Activated T-cell treated with anti-CD3 and anti-CD28 coated beads for 1 hour (primary cell): ENCODE data around the gene CAMK2G.
A peak's percentile ranks its signal among the peaks of the same experiment; 100 is the strongest.
"Not testable (repeated sequence)": the region's sequence is repeated elsewhere in the genome, so short reads cannot be mapped to it uniquely, and the experiment has no call there.

Experiments
- DNase-seq: peaks from one replicate; pipeline ENCODE4 v3.0.0-alpha.2; 2020; ENCODE audit warnings: low read depth

Gene CAMK2G

GRCh38 chr10:73790886-73791625, 83.3 kb downstream of the CAMK2G start:
- DNase-seq, result no peak

DNA sequence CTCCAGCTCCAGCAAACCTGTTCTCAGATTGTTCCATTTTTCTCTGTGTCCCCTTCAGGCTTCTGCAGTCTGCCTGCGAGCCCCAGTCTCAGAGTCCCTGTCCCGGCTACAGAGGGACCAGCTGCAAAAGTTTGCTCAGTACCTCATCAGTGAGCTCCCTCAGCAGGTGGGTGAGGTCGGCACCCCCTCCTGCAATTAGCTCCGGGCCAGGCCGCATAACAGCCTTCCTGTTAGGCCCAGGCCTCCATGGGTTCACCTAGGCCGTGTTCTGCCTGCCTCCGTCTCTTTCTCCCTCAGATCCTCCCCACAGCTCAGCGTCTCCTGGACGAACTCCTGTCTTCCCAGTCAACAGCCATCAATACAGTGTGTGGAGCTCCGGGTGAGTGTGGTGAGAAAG, 84.7 kb downstream of the CAMK2G start:
- DNase-seq, result no peak

GRCh38 chr10:73788864-73789658, 85.3 kb downstream of the CAMK2G start:
- no peak for DNase-seq

DNA sequence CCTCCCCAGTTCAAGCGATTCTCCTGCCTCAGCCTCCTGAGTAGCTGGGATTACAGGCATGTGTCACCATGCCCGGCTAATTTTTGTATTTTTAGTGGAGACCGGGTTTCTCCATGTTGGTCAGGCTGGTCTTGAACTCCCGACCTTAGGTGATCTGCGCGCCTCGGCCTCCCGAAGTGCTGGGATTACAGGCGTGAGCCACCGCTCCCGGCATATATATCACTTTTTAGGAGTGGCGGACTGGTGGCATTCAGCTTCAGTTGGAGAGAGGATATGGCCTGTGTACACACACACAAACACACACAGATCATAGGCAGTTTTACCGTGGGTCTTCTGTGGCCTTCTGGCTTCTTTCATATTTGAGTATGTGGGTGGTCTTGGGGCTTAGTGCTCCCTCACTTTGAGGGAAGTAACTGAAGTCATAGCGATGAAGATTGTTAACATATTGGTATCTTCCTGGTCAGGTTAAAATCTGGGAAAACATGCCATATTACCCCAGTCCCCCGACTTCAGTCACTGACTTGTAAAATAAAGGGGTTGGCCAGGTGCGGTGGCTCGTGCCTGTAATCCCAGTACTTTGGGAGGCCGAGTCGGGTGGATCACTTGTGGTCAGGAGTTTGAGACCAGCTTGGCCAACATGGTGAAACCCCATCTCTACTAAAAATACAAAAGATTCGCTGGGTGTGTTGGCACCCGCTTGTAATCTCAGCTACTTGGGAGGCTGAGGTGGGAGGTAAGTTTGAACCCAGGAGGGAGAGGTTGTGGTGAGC, 87.1 kb downstream of the CAMK2G start:
- DNase-seq, result not testable (repeated sequence)

GRCh38 chr10:73786512-73786885, 87.9 kb downstream of the CAMK2G start:
- no peak for DNase-seq

GRCh38 chr10:73785721-73786511, 88.4 kb downstream of the CAMK2G start:
- peak; percentile 33 for DNase-seq

GRCh38 chr10:73785211-73785720, 89.1 kb downstream of the CAMK2G start, which contains the start of gene ZSWIM8:
TSS of gene ZSWIM8 (plus strand) at chr10:73785606. CDS start at chr10:73785879, 273 bp downstream.
- DNase-seq, result peak; percentile 76

GRCh38 chr10:73782749-73783085, 91.6 kb downstream of the CAMK2G start:
- no peak for DNase-seq

DNA sequence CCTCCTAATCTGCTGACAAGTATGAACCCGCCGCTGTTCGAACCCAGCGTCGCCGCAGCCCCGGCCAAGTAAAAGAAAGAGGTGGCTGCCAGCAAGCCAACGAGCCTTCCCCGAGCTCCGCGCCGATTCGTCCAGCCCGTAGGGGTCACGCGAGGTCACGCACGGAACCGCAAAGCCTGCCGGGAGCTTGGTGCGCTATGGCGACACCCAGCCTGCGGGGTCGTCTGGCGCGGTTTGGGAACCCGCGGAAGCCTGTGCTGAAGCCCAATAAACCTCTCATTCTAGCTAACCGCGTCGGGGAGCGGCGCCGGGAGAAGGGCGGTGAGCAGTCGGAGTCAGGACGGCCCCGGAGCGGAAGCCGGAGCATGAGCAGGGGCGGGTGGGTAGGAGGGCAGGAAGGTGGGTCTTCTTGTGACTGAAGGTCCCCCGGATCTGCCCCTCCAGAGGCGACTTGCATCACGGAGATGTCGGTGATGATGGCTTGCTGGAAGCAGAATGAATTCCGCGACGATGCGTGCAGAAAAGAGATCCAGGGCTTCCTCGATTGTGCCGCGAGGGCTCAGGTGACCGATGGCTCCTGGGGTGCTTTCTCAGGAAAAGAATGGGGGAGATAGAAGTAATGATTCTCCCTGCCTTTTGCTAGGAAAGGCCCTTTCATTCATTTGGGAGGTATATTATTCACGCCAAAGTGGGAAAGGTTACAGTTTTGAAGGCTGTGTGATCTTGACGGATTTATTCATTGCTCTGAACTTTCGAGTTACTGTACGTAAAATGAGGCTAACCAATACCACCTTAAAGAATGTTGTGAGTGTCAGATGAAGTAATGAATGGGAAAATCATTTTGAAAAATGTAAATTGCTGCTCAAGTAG, 92.2 kb downstream of the CAMK2G start, which contains the start of gene CHCHD1:
CHCHD1 (plus strand) TSS at position 170 of the 870 bp plus-strand sequence; CDS start at position 198, 28 bp downstream.
- peak; percentile 85 for DNase-seq

DNA sequence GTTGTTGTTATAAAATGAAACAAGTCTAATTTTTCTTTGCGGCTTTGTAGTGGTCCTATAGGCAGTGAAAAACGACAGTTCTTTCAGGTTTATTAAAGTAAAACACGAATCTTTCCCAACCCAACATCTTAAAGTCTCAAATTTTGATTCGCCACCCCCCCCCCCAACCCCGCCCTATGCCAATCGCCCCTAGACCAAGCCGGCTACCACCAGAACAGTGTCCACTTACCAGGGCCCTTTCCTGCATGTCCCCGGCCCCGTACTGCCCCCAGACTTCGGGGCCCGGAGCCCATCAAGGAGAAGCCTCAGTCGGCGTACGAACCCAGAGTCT, 92.8 kb downstream of the CAMK2G start:
- no peak for DNase-seq

DNA sequence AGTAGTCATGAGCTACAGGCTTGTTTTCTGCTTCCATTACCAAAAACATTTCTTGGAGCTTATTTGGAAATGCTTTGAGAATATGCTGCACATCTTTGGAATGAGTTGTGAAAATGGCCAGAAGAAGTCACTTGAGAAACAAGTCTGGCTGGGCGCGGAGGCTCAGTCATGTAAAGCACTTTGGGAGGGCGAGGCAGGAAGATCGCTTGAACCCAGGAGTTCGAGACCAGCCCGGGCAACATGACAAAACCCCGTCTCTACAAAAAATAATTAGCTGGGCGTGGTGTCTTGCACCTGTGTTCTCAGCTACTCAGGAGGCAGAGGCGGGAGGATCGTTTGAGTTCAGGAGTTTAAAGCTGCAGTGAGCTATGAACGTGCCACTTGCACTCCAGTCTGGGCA, 93.4 kb downstream of the CAMK2G start:
- no peak for DNase-seq

DNA sequence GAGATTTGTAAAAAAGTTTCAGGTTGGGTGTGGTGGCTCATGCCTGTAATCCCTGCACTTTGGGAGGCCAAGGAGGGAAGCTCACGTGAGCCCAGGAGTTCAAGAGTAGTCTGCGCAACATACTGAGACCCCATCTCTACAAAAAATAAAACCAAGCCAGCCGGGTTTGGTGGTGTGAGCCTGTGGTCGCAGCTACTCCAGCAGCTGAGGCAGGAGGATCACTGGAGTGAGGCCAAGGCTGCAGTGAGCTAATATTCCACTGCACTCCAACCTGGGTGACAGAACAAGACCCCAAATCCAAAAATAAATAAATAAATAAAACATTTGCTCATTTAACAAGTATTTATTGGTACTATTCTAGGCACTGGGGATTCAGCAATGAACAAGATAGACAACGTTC, 94.1 kb downstream of the CAMK2G start:
- no peak for DNase-seq

GRCh38 chr10:73779539-73780197, 94.7 kb downstream of the CAMK2G start:
- no peak for DNase-seq

DNA sequence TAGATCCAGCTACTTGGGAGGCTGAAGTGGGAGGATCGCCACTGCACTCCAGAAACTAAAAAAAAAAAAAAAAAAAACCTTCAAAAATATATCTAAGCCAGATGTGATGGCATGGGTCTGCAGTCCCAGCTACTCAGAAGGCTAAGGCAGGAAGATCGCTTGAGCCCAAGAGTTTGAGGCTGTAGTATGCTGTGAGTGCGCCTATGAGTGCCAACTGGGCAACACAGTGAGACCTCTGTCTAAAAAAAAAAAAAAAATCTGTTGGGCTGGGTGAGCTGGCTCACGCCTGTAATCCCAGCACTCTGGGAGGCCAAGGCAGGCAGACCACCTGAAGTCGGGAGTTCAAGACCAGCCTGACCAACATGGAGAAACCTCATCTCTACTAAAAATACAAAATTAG, 95.3 kb downstream of the CAMK2G start:
- no peak for DNase-seq

- no peak for DNase-seq
These were observed 99.7 kb downstream of the CAMK2G start for GRCh38 chr10:73774637-73775036.

DNA sequence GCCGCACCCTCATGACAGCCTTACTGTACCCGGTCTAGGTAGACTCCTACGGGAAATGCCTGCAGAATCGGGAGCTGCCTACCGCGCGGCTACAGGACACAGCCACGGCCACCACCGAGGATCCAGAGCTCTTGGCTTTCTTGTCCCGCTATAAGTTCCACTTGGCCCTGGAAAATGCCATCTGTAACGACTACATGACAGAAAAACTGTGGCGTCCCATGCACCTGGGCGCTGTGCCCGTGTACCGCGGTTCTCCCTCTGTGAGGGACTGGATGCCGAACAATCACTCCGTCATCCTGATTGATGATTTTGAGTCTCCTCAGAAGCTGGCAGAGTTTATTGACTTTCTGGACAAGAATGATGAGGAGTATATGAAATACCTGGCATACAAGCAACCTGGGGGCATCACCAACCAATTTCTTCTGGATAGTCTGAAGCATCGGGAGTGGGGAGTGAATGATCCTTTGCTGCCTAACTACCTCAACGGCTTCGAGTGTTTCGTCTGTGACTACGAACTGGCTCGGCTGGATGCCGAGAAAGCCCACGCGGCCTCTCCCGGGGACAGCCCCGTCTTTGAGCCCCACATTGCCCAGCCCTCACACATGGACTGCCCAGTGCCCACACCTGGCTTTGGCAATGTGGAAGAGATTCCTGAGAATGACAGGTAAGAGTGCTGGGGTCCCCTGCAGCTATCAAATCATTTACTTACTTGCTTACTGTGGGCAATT, 101.0 kb downstream of the CAMK2G start:
- DNase-seq, result no peak

DNA sequence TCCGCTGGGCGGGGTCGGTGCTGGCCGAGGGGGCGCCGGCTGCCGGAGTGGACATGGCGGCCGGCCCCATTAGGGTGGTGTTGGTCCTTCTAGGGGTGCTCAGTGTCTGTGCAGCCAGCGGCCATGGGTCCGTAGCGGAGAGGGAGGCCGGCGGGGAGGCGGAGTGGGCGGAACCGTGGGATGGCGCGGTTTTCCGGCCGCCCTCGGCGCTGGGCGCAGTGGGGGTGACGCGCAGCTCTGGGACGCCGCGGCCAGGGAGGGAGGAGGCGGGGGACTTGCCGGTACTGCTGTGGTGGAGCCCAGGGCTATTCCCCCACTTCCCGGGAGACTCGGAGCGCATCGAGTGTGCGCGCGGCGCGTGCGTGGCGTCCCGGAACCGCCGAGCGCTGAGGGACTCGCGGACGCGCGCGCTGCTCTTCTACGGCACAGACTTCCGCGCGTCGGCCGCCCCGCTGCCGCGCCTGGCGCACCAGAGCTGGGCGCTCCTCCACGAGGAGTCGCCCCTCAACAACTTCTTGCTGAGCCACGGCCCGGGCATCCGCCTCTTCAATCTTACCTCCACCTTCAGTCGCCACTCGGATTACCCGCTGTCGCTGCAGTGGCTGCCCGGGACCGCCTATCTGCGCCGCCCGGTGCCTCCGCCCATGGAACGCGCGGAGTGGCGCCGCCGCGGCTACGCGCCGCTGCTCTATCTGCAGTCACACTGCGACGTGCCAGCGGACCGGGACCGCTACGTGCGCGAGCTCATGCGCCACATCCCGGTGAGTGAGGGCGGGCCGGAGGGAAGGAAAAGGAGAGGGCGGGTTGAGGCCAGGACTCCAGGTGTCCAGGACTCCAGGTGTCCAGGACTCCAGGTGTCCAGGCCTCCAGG, 101.8 kb downstream of the CAMK2G start:
- peak; percentile 63 for DNase-seq

- DNase-seq, result peak; percentile 77
These were observed 102.6 kb downstream of the CAMK2G start for GRCh38 chr10:73771722-73772280.
